ENCODE results near the gene TBC1D3D. TPM values are rescaled to one million over a fixed set of nuclear protein-coding genes. Genes with fewer than 3 reads are reported as not detected.
"Not testable (repeated sequence)": the region's sequence is repeated elsewhere in the genome, so short reads cannot be mapped to it uniquely, and the experiment has no call there.

The TBC1D3D gene
- 0.13 TPM in 1 of 2 replicates, not detected in the other for total RNA-seq

- not testable (repeated sequence) for FAIRE-seq; H3K36me3 ChIP-seq (ENCODE audit: control insufficient read depth, insufficient read depth, low read length); H3K27me3 ChIP-seq (ENCODE audit: control insufficient read depth, insufficient read depth, low read length); H3K4me3 ChIP-seq (ENCODE audit: low read depth, low read length); DNase-seq (ENCODE audit: low read depth)
Observed at GRCh38 chr17:38003676-38004075, at the start of gene TBC1D3D. TSS of gene TBC1D3D (plus strand) at chr17:38003976. CDS start at chr17:38005561, 1,585 bp downstream.

- not testable (repeated sequence) for H3K27me3 ChIP-seq (ENCODE audit: control insufficient read depth, insufficient read depth, low read length); H3K4me3 ChIP-seq (ENCODE audit: low read depth, low read length); FAIRE-seq; DNase-seq (ENCODE audit: low read depth); H3K36me3 ChIP-seq (ENCODE audit: control insufficient read depth, insufficient read depth, low read length)
Observed at GRCh38 chr17:37988960-37989359, 14.8 kb upstream of the TBC1D3D start, which contains the start of gene TBC1D3L. TSS of gene TBC1D3L (minus strand) at chr17:37989060. CDS start at chr17:37987520, 1,540 bp downstream.

Other genes starting within 250 kb of the TBC1D3D start
- gene TBC1D3K, start 79.6 kb upstream of the TBC1D3D start, total RNA-seq: not detected in 2 replicates
- 2.6 and 3.1 TPM in 2 replicates for gene TBC1D3L, start 14.9 kb upstream of the TBC1D3D start, total RNA-seq
- gene TBC1D3C, start 64.7 kb downstream of the TBC1D3D start, total RNA-seq: 0.38 TPM in 1 of 2 replicates, not detected in the other
- gene TBC1D3E, start 124.0 kb downstream of the TBC1D3D start, total RNA-seq: 0.77 TPM in 1 of 2 replicates, not detected in the other
- gene TBC1D3, start 188.6 kb downstream of the TBC1D3D start, total RNA-seq: not detected in 2 replicates